G401 (cell line): ENCODE measurements around the gene FOXP1. TPM values are rescaled to one million over a fixed set of nuclear protein-coding genes. Genes with fewer than 3 reads are reported as not detected.

Experiments
- DNase-seq: peaks from one replicate; pipeline ENCODE4 v3.0.0-alpha.2; 2015; ENCODE audit warnings: low spot score
- in situ Hi-C: cut with HindIII; loops from 2 replicates; pipeline ENCODE4 v1.10.0; 2016; ENCODE audit warnings: low sequenced_read_pairs, mixed read lengths
- total RNA-seq: library from RNA; depleted of rRNA; stranded (reverse); fragments of >200 nt; shearing (Covaris generic); gene quantifications from 2 replicates; pipeline ENCODE4 v1.2.3, GENCODE V29; 2014

The FOXP1 gene
- total RNA-seq, 1 experiment from 2014 or later = 9.7 TPM

GRCh38 chr3:71172951-71173350 is 410.6 kb downstream of the FOXP1 start:
- no peak for DNase-seq
- in situ Hi-C loops = no loop called here

DNA sequence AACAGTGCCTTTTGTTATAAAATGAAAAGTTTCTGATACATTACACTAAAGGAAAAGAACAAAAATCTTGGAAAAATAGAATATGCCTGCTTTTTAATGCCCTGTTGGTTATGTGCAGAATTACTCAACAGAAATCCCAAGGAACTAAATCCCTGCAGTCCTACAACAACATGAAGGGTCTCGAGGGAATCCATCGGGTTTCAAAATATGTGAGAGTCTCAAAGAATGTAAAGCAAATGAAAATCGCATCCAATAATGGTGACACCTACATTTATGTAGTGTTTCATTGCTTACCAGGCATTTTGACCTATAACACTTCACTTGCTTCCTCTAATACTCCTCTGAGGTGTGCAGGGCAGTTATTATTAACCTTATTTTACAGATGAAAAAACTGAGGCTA is 411.3 kb downstream of the FOXP1 start:
- DNase-seq = no peak
- in situ Hi-C loops = no loop called here

- no peak for DNase-seq
- in situ Hi-C loops = no loop called here
These were observed 412.3 kb downstream of the FOXP1 start for GRCh38 chr3:71171247-71171646.

DNA sequence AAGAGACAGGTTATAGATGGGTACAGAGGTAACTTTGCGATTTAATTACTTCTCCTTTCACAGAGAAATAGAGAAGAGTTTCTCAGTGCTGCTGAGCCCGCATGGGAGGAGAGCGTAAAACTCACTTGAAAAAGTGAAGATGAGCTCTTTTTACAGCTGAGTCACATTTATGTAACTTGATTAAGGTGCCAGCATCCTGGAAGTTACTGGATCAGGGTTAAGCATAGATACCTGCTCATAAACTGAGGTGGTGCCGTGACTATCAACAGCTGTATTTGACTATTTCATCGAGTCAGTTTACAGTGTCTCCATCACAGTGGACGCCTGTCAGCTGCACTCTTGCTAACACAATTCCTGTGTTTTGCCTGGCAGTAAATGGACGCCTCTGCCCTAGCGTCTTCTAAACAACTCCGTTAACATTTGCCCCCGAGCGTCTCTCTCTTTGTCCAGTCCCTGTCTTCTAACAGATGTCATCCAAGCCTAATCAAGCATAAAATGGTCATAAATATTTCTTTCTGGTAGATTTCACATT is 414.6 kb downstream of the FOXP1 start:
- DNase-seq = no peak
- in situ Hi-C loops = no loop called here

DNA sequence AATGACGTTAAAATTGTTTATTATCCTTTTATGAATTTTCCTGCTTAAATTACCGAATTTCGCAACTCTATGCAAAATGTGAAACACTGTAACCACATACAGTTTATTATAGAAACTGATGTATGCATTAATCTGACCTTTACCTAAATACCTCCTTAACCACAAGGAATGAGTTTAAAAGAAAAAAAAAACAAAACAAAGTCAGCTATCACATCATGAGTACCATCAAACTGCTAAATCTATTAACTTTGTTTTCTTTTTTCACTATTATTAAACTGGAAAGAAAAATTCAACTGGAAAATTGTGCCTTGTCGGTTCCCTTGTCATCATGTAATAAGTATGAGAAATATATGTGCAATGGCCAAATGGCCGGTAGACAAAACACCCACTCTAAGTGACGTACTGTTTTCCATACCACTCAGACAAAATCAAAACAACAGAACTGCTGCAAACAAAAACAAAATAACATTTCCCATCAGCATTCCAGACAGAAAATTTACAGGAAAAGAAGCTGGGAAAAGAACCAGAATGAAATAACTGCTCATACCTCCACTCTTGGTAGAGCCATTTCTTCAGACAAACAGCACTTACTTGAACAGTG is 415.3 kb downstream of the FOXP1 start:
- in situ Hi-C loops = no loop called here
- DNase-seq = no peak

- DNase-seq = no peak
- in situ Hi-C loops = no loop called here
These were observed 416.9 kb downstream of the FOXP1 start for GRCh38 chr3:71166339-71167240.

DNA sequence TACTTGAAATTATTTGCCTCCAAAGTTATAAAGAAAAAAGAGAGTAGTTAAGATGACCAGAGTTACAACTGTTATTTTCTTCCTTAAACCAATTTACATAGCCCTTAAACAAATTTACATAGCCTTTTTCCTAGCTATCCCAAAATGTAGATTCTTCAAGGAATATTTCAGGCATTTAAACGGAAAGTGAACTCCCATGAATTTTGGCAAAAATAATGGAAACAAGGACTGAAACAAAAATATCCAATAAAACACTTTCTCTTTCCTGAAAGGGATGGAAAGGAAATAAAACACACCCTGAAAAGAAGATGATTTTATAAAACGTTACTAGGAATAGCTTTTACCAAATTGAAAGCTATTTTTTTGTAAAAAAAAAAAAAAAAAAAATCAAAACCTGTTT is 418.6 kb downstream of the FOXP1 start:
- in situ Hi-C loops = no loop called here
- no peak for DNase-seq

GRCh38 chr3:71163198-71163918 is 420.2 kb downstream of the FOXP1 start:
- DNase-seq = no peak
- in situ Hi-C loops = no loop called here

GRCh38 chr3:71162221-71162620 is 421.3 kb downstream of the FOXP1 start:
- in situ Hi-C loops = no loop called here
- DNase-seq = no peak

DNA sequence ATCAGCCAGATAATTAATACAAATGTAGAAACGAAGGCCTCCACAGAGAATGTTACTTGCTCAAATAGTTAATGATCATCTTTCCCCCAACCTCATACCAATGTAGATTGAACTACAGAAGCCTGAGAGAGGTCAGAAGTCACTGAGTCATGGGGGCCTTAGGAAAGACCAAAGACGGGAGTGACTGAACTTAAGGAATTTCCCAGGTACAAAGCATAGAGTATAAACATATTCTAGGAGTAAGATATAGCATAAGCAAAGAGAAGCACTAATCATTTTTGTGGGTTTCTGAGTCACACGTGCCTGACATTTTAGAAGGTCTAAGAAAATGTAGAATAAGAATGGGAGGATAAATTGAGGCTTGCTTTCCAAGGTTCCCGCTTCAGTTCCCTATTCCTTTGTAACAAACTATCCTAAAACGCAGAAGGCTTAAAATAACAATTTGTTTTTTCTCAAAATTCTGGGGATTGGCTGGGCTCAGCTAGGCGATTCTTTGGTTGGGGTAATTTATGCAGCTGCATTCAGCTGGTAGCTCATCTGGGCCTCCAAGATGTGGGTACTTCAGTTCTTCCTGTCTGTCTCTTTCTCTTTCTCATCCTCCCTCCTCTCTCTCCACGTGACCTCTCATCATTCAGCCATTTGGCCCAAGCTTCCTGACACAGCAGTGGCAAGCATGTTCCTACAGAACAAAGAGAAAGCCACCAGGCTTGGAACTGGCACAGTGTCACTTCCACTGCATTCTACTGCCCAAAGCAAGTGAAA is 422.6 kb downstream of the FOXP1 start:
- in situ Hi-C loops = no loop called here

DNA sequence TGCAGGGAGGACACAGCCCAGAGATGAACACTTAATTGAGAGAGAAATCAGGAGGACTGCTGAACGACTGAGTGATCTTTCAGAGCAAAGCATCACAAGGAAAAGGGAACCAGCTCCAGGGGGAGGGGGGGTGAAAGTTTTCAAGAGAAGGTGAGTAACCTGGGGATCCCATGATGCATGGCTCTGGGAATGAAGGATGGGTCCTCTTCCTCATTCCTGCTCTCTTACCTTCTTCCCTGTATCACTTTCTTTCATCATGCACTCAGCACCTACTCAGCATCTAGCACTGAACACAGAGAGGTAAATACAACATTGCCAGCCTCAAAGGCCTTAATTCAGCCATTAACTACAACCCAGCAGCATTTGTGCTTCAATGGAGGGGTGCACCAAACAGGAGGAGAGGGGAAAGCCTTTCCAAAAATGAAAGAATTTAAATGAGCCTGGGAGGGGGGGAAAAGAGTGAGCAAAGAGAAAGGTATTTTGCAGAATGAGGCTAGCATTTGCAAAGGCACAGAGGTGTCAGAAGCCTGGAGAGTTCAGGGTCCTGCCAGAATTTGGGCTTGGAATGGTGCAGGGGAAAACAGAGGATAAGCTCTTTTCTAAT is 427.4 kb downstream of the FOXP1 start:
- in situ Hi-C loops = no loop called here
- DNase-seq = no peak

More for the DNA sequence above, 422.6 kb downstream of the FOXP1 start:
- DNase-seq = no peak

DNA sequence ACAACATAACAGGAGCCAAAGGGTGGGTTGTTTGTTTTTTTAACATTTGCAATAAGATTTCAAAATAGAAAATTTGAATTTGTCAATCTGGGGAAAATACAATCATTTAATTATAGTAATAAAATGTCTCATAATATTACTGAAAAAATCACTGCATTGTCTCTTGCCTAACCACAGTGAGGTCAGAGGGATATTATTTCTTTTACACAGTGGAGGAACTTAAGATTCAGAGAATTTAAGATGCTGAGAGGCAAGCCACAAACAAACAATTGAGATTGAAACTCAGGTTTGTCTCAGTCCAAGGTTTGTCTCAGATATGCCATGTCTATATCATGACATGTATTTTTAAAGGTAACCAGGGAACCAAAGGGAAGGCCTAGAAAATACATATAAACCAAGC is 428.7 kb downstream of the FOXP1 start:
- in situ Hi-C loops = no loop called here
- no peak for DNase-seq

DNA sequence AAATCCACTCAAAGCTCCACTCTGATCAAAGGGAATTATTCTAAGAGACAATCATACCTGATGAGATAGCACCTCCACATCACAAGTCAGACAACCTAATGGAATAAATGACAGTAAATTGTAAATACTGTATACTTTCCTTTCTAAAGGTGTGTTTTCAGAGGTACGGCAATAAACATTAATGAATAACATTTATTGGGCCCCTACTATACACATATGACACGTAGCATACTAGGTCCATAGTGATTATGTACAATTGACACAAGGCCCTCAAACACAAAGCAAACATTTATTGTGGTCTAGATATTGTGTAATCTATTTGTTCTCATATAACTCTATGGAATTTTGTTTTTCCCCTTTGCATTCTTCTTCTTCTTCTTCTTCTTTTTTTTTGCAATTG is 429.8 kb downstream of the FOXP1 start:
- in situ Hi-C loops = no loop called here
- no peak for DNase-seq

DNA sequence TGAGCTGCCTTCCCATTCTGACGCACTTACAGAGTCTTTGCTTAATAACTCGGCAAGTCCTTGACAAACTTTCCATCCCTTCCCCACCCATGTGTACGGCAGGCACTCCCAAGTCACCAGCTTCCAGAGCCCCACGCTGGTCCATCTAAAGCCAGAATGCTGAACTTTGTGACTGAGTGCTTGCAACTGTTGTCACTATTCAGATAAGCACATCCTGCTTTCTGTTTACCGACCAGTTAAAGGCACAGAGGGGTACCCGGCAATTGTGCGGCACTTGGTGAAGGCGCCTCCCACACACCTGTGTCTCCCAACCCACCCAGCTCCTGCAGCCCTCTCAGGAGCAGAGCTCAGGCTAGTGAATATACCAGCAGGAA is 430.6 kb downstream of the FOXP1 start:
- DNase-seq = no peak
- in situ Hi-C loops = no loop called here

DNA sequence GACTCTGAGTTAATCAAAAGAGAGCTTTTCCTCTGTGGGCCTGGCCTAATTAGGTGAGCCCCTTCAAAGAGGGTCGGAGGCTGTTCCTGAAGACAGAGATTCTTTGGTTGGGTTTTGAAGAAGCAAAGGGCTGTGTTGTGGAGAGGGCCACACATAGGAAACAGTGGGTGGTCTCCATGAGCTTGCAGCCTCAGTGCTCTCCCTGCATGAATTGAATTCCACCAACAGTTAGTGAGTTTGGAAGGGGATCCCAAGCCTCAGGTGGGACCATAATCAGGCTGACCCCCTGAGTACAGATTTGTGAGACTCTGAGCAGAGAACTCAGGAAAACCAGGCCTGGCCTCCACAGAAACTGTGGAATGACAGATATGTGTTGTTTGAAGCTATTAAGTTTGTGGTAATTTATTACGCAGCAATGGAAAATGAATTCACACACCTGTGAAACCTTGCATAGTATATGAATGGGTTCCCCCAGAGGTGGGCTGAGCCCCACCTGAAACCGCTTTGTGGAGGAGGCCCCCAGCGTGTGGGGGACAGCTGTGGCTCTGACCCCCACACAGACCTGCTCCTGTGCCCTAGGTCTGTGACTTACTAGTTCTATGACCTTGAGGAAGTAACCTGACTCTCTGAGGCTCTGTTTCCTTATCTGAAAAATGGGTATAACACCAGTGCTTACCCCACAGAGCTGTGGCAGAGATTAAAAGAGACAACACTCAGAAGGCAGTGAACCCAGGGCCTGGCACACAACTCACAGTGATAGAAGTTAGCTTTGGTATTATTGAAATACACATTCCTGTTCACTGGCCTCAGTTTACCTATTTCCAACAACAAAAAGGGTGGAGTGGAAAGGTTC is 431.3 kb downstream of the FOXP1 start:
- DNase-seq = no peak
- in situ Hi-C loops = no loop called here

- in situ Hi-C loops = no loop called here
- no peak for DNase-seq
These were observed 433.3 kb downstream of the FOXP1 start for GRCh38 chr3:71149959-71150954.
